Measurements from ENCODE around the gene GALNT18. TPM values are rescaled to one million over a fixed set of nuclear protein-coding genes. Genes with fewer than 3 reads are reported as not detected.

The GALNT18 gene
- total and polyA plus RNA-seq, 2 of the 4 experiments (the other 2 are of a cell fraction), result 9.5 to 11.3 TPM

DNA sequence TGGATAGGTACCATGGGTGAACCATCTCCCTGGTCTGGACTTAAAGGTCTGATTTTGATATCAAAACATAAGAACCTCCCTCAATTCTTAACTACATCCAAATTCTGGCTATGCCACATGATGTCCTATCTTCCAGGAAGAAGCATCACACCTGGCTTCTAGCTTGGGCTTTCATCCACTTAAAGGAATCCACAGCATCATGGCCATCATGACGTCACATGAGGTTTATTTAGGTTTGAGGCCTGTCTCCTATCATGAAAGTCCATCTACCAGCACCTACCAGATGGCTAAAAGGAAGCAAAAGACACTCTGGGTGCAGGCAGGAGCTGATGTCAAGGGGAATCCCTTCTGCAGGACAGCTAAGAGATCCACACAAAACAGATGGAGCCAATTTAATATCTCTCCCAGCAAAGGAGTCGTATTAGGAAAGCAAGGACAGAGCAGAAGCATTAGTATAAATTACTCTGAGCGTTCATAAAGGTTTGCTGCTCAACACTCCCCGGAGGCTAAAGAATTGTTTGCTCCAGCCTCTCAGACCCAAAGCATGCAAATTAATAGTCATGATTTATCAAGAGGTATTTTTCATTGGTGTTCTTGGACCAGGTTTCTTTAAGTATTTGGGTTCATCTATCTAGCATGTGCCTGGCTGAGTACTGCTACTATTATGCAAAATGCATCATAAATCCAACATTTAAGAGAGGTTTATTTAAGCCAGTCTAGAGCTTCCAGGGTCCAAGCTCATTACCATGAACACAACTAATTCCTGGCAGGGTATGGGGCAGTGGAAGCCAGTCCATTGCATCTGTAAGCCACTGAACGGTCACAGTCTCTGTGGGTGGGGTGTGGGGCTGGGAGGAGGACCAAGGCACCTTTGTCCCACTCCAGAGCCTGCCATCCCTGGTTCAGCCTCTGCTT is 47.2 kb downstream of the GALNT18 start:
- no peak overlapping the region for H2BK15ac ChIP-seq (ENCODE audit: low read depth, low read length)
- no peak overlapping the region for H3K27ac ChIP-seq (ENCODE audit: insufficient read depth, low read length)
- H3K9me1 ChIP-seq (ENCODE audit: insufficient read depth, low read length), result no peaks in the 10 kb centered on the region
- H2AK9ac ChIP-seq (replicated peaks; ENCODE audit: low read depth, low read length, poor library complexity), result no peak overlapping the region
- H2BK20ac ChIP-seq (ENCODE audit: low read depth, low read length), result no peak overlapping the region
- DNase-seq (no peak), ATAC-seq (ENCODE audit: low read depth) (no peak)
- in situ Hi-C loops (cut with MboI; ENCODE audit: low sequenced_read_pairs), result no loop called here
- H3K18ac ChIP-seq (ENCODE audit: low read depth, low read length), result no peak overlapping the region
- H4K91ac ChIP-seq (ENCODE audit: insufficient read depth, low read depth, low read length), result no peak overlapping the region
- H3K14ac ChIP-seq (replicated peaks; ENCODE audit: low read depth, low read length), result no peak overlapping the region
- peaks cover 2% of the 10 kb centered on the region for H3K27me3 ChIP-seq (ENCODE audit: control insufficient read depth, insufficient read depth, low read length)
- no peak overlapping the region for H2BK120ac ChIP-seq (ENCODE audit: low read depth, low read length)
- H3K36me3 ChIP-seq (ENCODE audit: control insufficient read depth, insufficient read depth, low read length), result no peaks in the 10 kb centered on the region
- no peaks in the 10 kb centered on the region for H4K20me1 ChIP-seq (ENCODE audit: insufficient read depth, low read length)
- BruUV-seq (replicated peaks), result no TSS peak
- no peak overlapping the region for H4K8ac ChIP-seq (ENCODE audit: low read depth in 2 of 2, low read length in 2 of 2)
- H2AK5ac ChIP-seq (ENCODE audit: low read depth, low read length), result no peak overlapping the region
- H3K9ac ChIP-seq (ENCODE audit: low read depth, low read length), result no peak overlapping the region
- intact Hi-C loops (cut with micrococcal nuclease), result no loop called here
- POLR2A ChIA-PET (ENCODE audit: unreplicated experiment), result interaction anchor here (0.7 kb wide), 1 partner anchor 17 kb away, joined by 5 read pairs; no protein-coding TSS in a partner anchor
- H3K23ac ChIP-seq (ENCODE audit: low read depth, low read length), result no peak overlapping the region
- H2AFZ ChIP-seq (replicated peaks; ENCODE audit: low read length, poor library complexity), result no peak overlapping the region
- H4K5ac ChIP-seq (ENCODE audit: low read depth, low read length), result no peak overlapping the region
- no peaks in the 10 kb centered on the region; a peak in 1 of 4 replicates for H3K79me1 ChIP-seq (ENCODE audit: low read depth in 1 of 2, low read length in 2 of 2)
- CTCF ChIA-PET, result interaction anchor here (0.6 kb wide), 1 partner anchor 38 kb away, joined by 4 read pairs; no protein-coding TSS in a partner anchor
- H2BK5ac ChIP-seq (ENCODE audit: low read depth, low read length, poor library complexity, severe bottlenecking), result no peak overlapping the region
- H3K4me1 ChIP-seq (ENCODE audit: control insufficient read depth, insufficient read depth, low read length), result 0 out of 2 replicates have a peak, but pooled peaks cover 2% of the 10 kb centered on the region
- no peak for TF ChIP-seq RFX5 (IDR thresholded peaks at IDR 0.05; ENCODE audit: low read depth, low read length)
- no peak for TF ChIP-seq CHD1 (IDR thresholded peaks at IDR 0.05; ENCODE audit: low read depth, low read length)
- TF ChIP-seq NFE2L2 (IDR thresholded peaks at IDR 0.05; ENCODE audit: low read depth, low read length), result no peak
- TF ChIP-seq RAD21 (IDR thresholded peaks at IDR 0.05; ENCODE audit: low read length), result no peak
- TF ChIP-seq CEBPB (IDR thresholded peaks at IDR 0.05; ENCODE audit: low read depth, low read length), result no peak
- TF ChIP-seq SMC3 (IDR thresholded peaks at IDR 0.05; ENCODE audit: low read depth, low read length), result no peak
- TF ChIP-seq BHLHE40 (IDR thresholded peaks at IDR 0.05; ENCODE audit: low read depth, low read length), result no peak
- no peak for TF ChIP-seq POLR2A (IDR thresholded peaks at IDR 0.05; ENCODE audit: low read depth, low read length)
- TF ChIP-seq FOS (IDR thresholded peaks at IDR 0.05; ENCODE audit: low read depth, low read length), result no peak
- TF ChIP-seq, protein P1, sequence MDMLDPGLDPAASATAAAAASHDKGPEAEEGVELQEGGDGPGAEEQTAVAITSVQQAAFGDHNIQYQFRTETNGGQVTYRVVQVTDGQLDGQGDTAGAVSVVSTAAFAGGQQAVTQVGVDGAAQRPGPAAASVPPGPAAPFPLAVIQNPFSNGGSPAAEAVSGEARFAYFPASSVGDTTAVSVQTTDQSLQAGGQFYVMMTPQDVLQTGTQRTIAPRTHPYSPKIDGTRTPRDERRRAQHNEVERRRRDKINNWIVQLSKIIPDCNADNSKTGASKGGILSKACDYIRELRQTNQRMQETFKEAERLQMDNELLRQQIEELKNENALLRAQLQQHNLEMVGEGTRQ (IDR thresholded peaks at IDR 0.05; ENCODE audit: low read depth, low read length), result no peak
- TF ChIP-seq MAZ (IDR thresholded peaks at IDR 0.05; ENCODE audit: borderline replicate concordance, low read depth, low read length), result no peak
- TF ChIP-seq, protein P2, sequence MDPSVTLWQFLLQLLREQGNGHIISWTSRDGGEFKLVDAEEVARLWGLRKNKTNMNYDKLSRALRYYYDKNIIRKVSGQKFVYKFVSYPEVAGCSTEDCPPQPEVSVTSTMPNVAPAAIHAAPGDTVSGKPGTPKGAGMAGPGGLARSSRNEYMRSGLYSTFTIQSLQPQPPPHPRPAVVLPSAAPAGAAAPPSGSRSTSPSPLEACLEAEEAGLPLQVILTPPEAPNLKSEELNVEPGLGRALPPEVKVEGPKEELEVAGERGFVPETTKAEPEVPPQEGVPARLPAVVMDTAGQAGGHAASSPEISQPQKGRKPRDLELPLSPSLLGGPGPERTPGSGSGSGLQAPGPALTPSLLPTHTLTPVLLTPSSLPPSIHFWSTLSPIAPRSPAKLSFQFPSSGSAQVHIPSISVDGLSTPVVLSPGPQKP (IDR thresholded peaks at IDR 0.05; ENCODE audit: borderline replicate concordance, low read depth, low read length), result no peak
- no peak overlapping the region for H3K4ac ChIP-seq (ENCODE audit: low read depth, low read length)
- no peak overlapping the region for H3K4me3 ChIP-seq (ENCODE audit: insufficient read depth, low read depth, low read length)
- H3K56ac ChIP-seq (ENCODE audit: extremely low read depth, insufficient read depth, low read length), result no peak overlapping the region
- no CpG with 5 or more reads among the region's 5 CpGs for WGBS, 2 experiments (ENCODE audit: extremely low coverage in 2 of 2, insufficient read length in 1 of 2)
- dilution Hi-C loops (cut with HindIII; ENCODE audit: low sequenced_read_pairs, unreplicated experiment), result no loop called here
- no peak overlapping the region for H3K4me2 ChIP-seq (ENCODE audit: low read depth, low read length)
- H3K9me3 ChIP-seq (ENCODE audit: control insufficient read depth, insufficient read depth, low read length), result no peaks in the 10 kb centered on the region

All from IMR-90 (cell line).